Loucy (cell line): Measurements from ENCODE around the gene LRRC72.
A peak's percentile ranks its signal among the peaks of the same experiment; 100 is the strongest.

Experiments used
- H2AFZ ChIP-seq: fragments of 200-600 bp; sonication (generic); 2 replicates; pipeline ENCODE4 v1.6.0; 2016; ENCODE audit warnings: antibody characterized with exemption, mild to moderate bottlenecking, low read length, moderate library complexity
- H3F3A ChIP-seq: fragments of 200-600 bp; 2 replicates; pipeline ENCODE4 v1.6.0; 2016; ENCODE audit warnings: antibody characterized with exemption, low read depth, mild to moderate bottlenecking
- H3K27me3 ChIP-seq: fragments of 200-600 bp; sonication (generic); 2 replicates; pipeline ENCODE4 v1.6.1; 2014; ENCODE audit warnings: low read length, mild to moderate bottlenecking; ENCODE audit not compliant: insufficient read depth, poor library complexity, severe bottlenecking
- H3K36me3 ChIP-seq: fragments of 200-600 bp; sonication (generic); 2 replicates; pipeline ENCODE4 v1.6.1; 2016; ENCODE audit warnings: low read length; ENCODE audit not compliant: insufficient read depth
- H3K4me1 ChIP-seq: fragments of 200-600 bp; sonication (generic); 2 replicates; pipeline ENCODE4 v1.5.1; 2014; ENCODE audit warnings: low read length, mild to moderate bottlenecking; ENCODE audit not compliant: insufficient read depth, poor library complexity, severe bottlenecking
- H3K4me2 ChIP-seq: fragments of 200-600 bp; sonication (generic); 2 replicates; pipeline ENCODE4 v1.6.0; 2014; ENCODE audit warnings: antibody characterized with exemption, low read length, low read depth, mild to moderate bottlenecking; ENCODE audit not compliant: poor library complexity, severe bottlenecking
- H3K4me3 ChIP-seq: fragments of 200-600 bp; sonication (generic); 2 replicates; pipeline ENCODE4 v1.5.1; 2014; ENCODE audit warnings: low read length, mild to moderate bottlenecking, mixed read lengths; ENCODE audit not compliant: poor library complexity, severe bottlenecking
- H3K79me2 ChIP-seq: fragments of 200-600 bp; sonication (generic); 2 replicates; pipeline ENCODE4 v1.6.1; 2014; ENCODE audit warnings: low read length; ENCODE audit not compliant: insufficient read depth
- H3K9ac ChIP-seq: fragments of 200-600 bp; sonication (generic); 2 replicates; pipeline ENCODE4 v1.6.0; 2014; ENCODE audit warnings: mild to moderate bottlenecking, low read depth, low read length, moderate library complexity; ENCODE audit not compliant: poor library complexity, severe bottlenecking
- H3K9me2 ChIP-seq: fragments of 200-600 bp; sonication (generic); replicated peaks from 2 replicates; pipeline ENCODE4 v1.6.1; 2016; ENCODE audit warnings: low read depth, low read length, mixed read lengths
- H3K9me3 ChIP-seq: fragments of 200-600 bp; sonication (generic); 2 replicates; pipeline ENCODE4 v1.6.1; 2014; ENCODE audit warnings: mild to moderate bottlenecking, antibody characterized with exemption, low read length, low read depth; ENCODE audit not compliant: insufficient read depth
- H4K20me1 ChIP-seq: fragments of 200-600 bp; sonication (generic); 2 replicates; pipeline ENCODE4 v1.6.0; 2014; ENCODE audit warnings: antibody characterized with exemption, low read length, mild to moderate bottlenecking; ENCODE audit not compliant: insufficient read depth, poor library complexity, severe bottlenecking
- EZH2phosphoT487 ChIP-seq: fragments of 200-600 bp; IDR thresholded peaks from 2 replicates; pipeline ENCODE4 v1.6.1; 2018; ENCODE audit warnings: antibody characterized with exemption, mild to moderate bottlenecking, moderate library complexity, borderline replicate concordance
- TF ChIP-seq, protein P1 (sequence below): fragments of 200-600 bp; sonication (generic); conservative IDR thresholded peaks from 2 replicates; pipeline ENCODE4 v1.5.1; 2014; ENCODE audit warnings: mild to moderate bottlenecking, antibody characterized with exemption, low read length

The LRRC72 gene

GRCh38 chr7:16599860-16600259, 73.2 kb downstream of the LRRC72 start:
- no peaks in the 10 kb centered on the region for H3K27me3 ChIP-seq
- H3K36me3 ChIP-seq = peaks cover 53% of the 10 kb centered on the region; the same call in 1 of the 2 replicates
- no peaks in the 10 kb centered on the region for H3F3A ChIP-seq
- no peak overlapping the region for H2AFZ ChIP-seq
- no peaks in the 10 kb centered on the region for H3K79me2 ChIP-seq
- no peaks in the 10 kb centered on the region for H3K9me2 ChIP-seq
- no peak overlapping the region for H3K4me2 ChIP-seq
- no peaks in the 10 kb centered on the region for H4K20me1 ChIP-seq
- no peak overlapping the region for H3K9ac ChIP-seq
- H3K9me3 ChIP-seq = no peaks in the 10 kb centered on the region
- H3K4me1 ChIP-seq = peaks cover under 1% of the 10 kb centered on the region
- no peak overlapping the region for H3K4me3 ChIP-seq
- TF ChIP-seq, protein P1, sequence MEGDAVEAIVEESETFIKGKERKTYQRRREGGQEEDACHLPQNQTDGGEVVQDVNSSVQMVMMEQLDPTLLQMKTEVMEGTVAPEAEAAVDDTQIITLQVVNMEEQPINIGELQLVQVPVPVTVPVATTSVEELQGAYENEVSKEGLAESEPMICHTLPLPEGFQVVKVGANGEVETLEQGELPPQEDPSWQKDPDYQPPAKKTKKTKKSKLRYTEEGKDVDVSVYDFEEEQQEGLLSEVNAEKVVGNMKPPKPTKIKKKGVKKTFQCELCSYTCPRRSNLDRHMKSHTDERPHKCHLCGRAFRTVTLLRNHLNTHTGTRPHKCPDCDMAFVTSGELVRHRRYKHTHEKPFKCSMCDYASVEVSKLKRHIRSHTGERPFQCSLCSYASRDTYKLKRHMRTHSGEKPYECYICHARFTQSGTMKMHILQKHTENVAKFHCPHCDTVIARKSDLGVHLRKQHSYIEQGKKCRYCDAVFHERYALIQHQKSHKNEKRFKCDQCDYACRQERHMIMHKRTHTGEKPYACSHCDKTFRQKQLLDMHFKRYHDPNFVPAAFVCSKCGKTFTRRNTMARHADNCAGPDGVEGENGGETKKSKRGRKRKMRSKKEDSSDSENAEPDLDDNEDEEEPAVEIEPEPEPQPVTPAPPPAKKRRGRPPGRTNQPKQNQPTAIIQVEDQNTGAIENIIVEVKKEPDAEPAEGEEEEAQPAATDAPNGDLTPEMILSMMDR = no peak
- TF ChIP-seq EZH2phosphoT487 = no peak

DNA sequence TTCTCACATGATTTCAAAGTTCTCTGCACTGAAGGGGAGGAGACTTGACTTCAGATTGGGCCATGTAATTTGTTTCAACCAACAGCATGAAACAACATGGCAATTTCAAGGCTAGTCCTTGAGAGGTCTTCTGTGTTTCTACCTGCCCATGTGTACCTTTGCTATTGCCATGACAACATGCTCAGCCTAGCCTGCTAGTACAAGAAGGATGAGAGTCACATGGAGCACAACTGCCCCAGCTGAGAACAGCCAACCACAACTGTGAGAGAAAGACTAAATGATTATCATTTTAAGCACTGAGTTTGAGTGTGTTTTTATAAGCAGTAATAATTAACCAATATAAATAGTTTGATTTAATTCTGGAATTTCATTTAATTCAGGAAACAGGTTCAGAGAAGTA, 77.0 kb downstream of the LRRC72 start:
- no peaks in the 10 kb centered on the region for H3K9me2 ChIP-seq
- H3K9me3 ChIP-seq = no peaks in the 10 kb centered on the region
- no peak overlapping the region for H3K4me3 ChIP-seq
- H3K79me2 ChIP-seq = no peaks in the 10 kb centered on the region
- H3F3A ChIP-seq = no peaks in the 10 kb centered on the region
- no peaks in the 10 kb centered on the region for H3K27me3 ChIP-seq
- H3K9ac ChIP-seq = no peak overlapping the region
- no peak overlapping the region for H3K4me2 ChIP-seq
- no peaks in the 10 kb centered on the region for H3K4me1 ChIP-seq
- peaks cover 68% of the 10 kb centered on the region; the same call in 1 of the 2 replicates for H3K36me3 ChIP-seq
- H4K20me1 ChIP-seq = no peaks in the 10 kb centered on the region
- H2AFZ ChIP-seq = no peak overlapping the region
- TF ChIP-seq, protein P1 = no peak
- TF ChIP-seq EZH2phosphoT487 = no peak

GRCh38 chr7:16604054-16604453, 77.4 kb downstream of the LRRC72 start:
- peaks cover 68% of the 10 kb centered on the region; the same call in 1 of the 2 replicates for H3K36me3 ChIP-seq
- H3F3A ChIP-seq = no peaks in the 10 kb centered on the region
- no peak overlapping the region for H3K4me3 ChIP-seq

More at GRCh38 chr7:16604054-16604453, 77.4 kb downstream of the LRRC72 start:
- Histone ChIP-seq H4K20me1 (no peaks in the 10 kb centered on the region), H2AFZ (no peak overlapping the region), H3K27me3 (no peaks in the 10 kb centered on the region), H3K4me2 (no peak overlapping the region), H3K9ac (no peak overlapping the region), H3K9me2 (no peaks in the 10 kb centered on the region), H3K9me3 (no peaks in the 10 kb centered on the region), H3K4me1 (no peaks in the 10 kb centered on the region), H3K79me2 (no peaks in the 10 kb centered on the region)
- TF ChIP-seq, protein P1 = peak; percentile 46
- TF ChIP-seq EZH2phosphoT487 = no peak
